HCT116 (cell line): ENCODE results near the gene FAM171A2. TPM values are rescaled to one million over a fixed set of nuclear protein-coding genes. Genes with fewer than 3 reads are reported as not detected.

Experiments used
- ATAC-seq: fragments of 200-7000 bp; cut with Tn5 transposase; 2 replicates; pipeline ENCODE4 v1.9.1; 2020; ENCODE audit warnings: mild to moderate bottlenecking, moderate library complexity
- BruUV-seq: library from RNA; stranded (reverse); fragments of 400-500 nt; replicated peaks from 2 replicates; lab custom pipeline; 2021; lab: Mats Ljungman, UMichigan
- CTCF ChIA-PET: fragments of 300-600 bp; sonication (Branson Sonifier 250); formaldehyde crosslinking; loops from one replicate; lab custom pipeline; 2021; ENCODE audit warnings: antibody characterized with exemption; lab: Charles Lee
- POLR2A ChIA-PET: fragments of 300-600, 350-600 bp; sonication (Branson Sonifier 250); formaldehyde crosslinking; loops from one replicate; lab custom pipeline; 2021; ENCODE audit warnings: antibody characterized with exemption; lab: Charles Lee
- RAD21 ChIA-PET, 2 experiments: fragments of 300-600 bp; sonication (Branson Sonifier 250); formaldehyde crosslinking; loops; one replicate each; lab custom pipeline; 2023; ENCODE audit warnings: low total read pairs in 2 of 2; ENCODE audit not compliant: uncharacterized antibody in 2 of 2, unreplicated experiment in 2 of 2, low non-redundant PET in 1 of 2; lab: Charles Lee
- DNase-seq: peaks from one replicate; pipeline ENCODE4 v3.0.0-alpha.2; 2010; ENCODE audit warnings: low read depth, low spot score
- H2AFZ ChIP-seq: fragments of 200-600 bp; shearing (Covaris generic), sonication (generic); 2 replicates; pipeline ENCODE4 v1.6.1; 2017; ENCODE audit warnings: low read depth, mixed run types, mixed read lengths, antibody characterized with exemption, low read length; ENCODE audit not compliant: poor library complexity, severe bottlenecking
- H3K27ac ChIP-seq: 2 replicates; pipeline ENCODE4 v1.5.1; 2012; ENCODE audit warnings: low read depth, low read length
- H3K27me3 ChIP-seq: fragments of 200-600 bp; sonication (generic); 2 replicates; pipeline ENCODE4 v1.6.1; 2016; ENCODE audit warnings: mixed run types, low read length, mixed read lengths; ENCODE audit not compliant: insufficient read depth
- H3K36me3 ChIP-seq, 2 experiments: fragments of 200-500 bp in 1 of 2; fragments of 200-600 bp in 1 of 2; sonication (Bioruptor generic) in 1 of 2; sonication (generic) in 1 of 2; 2 replicates each; pipeline versions ENCODE4 v1.5.1 to v1.6.1; 2014 to 2016; ENCODE audit warnings: low read length in 2 of 2, inconsistent platforms in 1 of 2, mixed read lengths in 1 of 2, mixed run types in 1 of 2; ENCODE audit not compliant: insufficient read depth in 2 of 2, control insufficient read depth in 1 of 2
- H3K4me1 ChIP-seq, 2 experiments: fragments of 200-600 bp in 1 of 2; sonication (generic) in 1 of 2; 2 replicates each; pipeline versions ENCODE4 v1.5.1 to v1.6.1; 2012 to 2017; ENCODE audit warnings: low read length in 2 of 2, inconsistent platforms in 1 of 2, mild to moderate bottlenecking in 1 of 2, mixed read lengths in 1 of 2, mixed run types in 1 of 2, moderate library complexity in 1 of 2; ENCODE audit not compliant: insufficient read depth in 2 of 2, control insufficient read depth in 1 of 2
- H3K4me2 ChIP-seq: fragments of 200-600 bp; sonication (generic); 2 replicates; pipeline ENCODE4 v1.6.1; 2017; ENCODE audit warnings: mixed run types, low read length, mixed read lengths
- H3K4me3 ChIP-seq, 2 experiments: fragments of 200-600 bp in 1 of 2; sonication (generic) in 1 of 2; replicated peaks in 1 of 2; 2 replicates each; pipeline ENCODE4 v1.5.1; 2011 to 2016; ENCODE audit warnings: low read length in 2 of 2, control low read depth in 1 of 2, low read depth in 1 of 2, mild to moderate bottlenecking in 1 of 2, mixed read lengths in 1 of 2, mixed run types in 1 of 2
- H3K79me2 ChIP-seq: fragments of 200-600 bp; sonication (generic); 2 replicates; pipeline ENCODE4 v1.6.1; 2017; ENCODE audit warnings: mild to moderate bottlenecking, mixed run types, low read length, moderate library complexity, mixed read lengths; ENCODE audit not compliant: insufficient read depth
- H3K9ac ChIP-seq: fragments of 200-600 bp; sonication (generic); 2 replicates; pipeline ENCODE4 v1.6.1; 2016; ENCODE audit warnings: low read length, mixed read lengths
- H3K9me2 ChIP-seq: fragments of 200-600 bp; sonication (generic), shearing (Covaris generic); 2 replicates; pipeline ENCODE4 v1.6.1; 2017; ENCODE audit warnings: mixed run types, mild to moderate bottlenecking, moderate library complexity; ENCODE audit not compliant: insufficient read depth
- H3K9me3 ChIP-seq, 2 experiments: fragments of 200-500 bp in 1 of 2; fragments of 200-600 bp in 1 of 2; sonication (Bioruptor generic) in 1 of 2; sonication (generic) in 1 of 2; 2 replicates each; pipeline ENCODE4 v1.6.1; 2014 to 2017; ENCODE audit warnings: low read length in 2 of 2, mixed read lengths in 2 of 2, inconsistent platforms in 1 of 2, low read depth in 1 of 2, mild to moderate bottlenecking in 1 of 2, mixed run types in 1 of 2, moderate library complexity in 1 of 2; ENCODE audit not compliant: control insufficient read depth in 1 of 2, insufficient read depth in 1 of 2
- H4K20me1 ChIP-seq: fragments of 200-600 bp; sonication (generic), shearing (Covaris generic); 2 replicates; pipeline ENCODE4 v1.6.1; 2017; ENCODE audit warnings: mixed run types, mild to moderate bottlenecking, moderate library complexity; ENCODE audit not compliant: insufficient read depth
- EZH2 ChIP-seq: fragments of 200-600 bp; sonication (generic); IDR thresholded peaks from 2 replicates; pipeline ENCODE4 v1.6.1; 2017; ENCODE audit warnings: antibody characterized with exemption, mixed run types
- MAX ChIP-seq: IDR thresholded peaks from 2 replicates; pipeline ENCODE4 v1.6.1; 2012
- REST ChIP-seq: IDR thresholded peaks from 2 replicates; pipeline ENCODE4 v1.6.1; 2012; ENCODE audit warnings: low read depth
- intact Hi-C: fragments of 100-400 bp; cut with micrococcal nuclease; formaldehyde crosslinking; loops from 2 replicates; pipeline ENCODE4 v1.10.0; 2022
- total RNA-seq: library from RNA; stranded (reverse); gene quantifications from one replicate; pipeline ENCODE4 v1.2.1, GENCODE V29; 2021; ENCODE audit not compliant: unreplicated experiment

FAM171A2 gene
- total RNA-seq, 1 experiment from 2014 or later = 18.0 TPM

- RAD21 ChIA-PET = no interaction called here
- intact Hi-C loops = no loop called here
Measured at GRCh38 chr17:44321246-44322120, 42.2 kb downstream of the FAM171A2 start.

More at GRCh38 chr17:44321246-44322120, 42.2 kb downstream of the FAM171A2 start:
- H3K36me3 ChIP-seq = peaks cover 19 to 33% of the 10 kb centered on the region in 2 experiments; a peak in 3 of 4 replicates
- CTCF ChIA-PET = no interaction called here
- H3K4me1 ChIP-seq = peaks cover 0 to 21% of the 10 kb centered on the region in 2 experiments; a peak in 2 of 4 replicates
- no peaks in the 10 kb centered on the region for H3K9me3 ChIP-seq
- ATAC-seq (no peak), DNase-seq (no peak)
- H3K27ac ChIP-seq = no peak overlapping the region
- no TSS peak for BruUV-seq
- TF ChIP-seq REST (no peak), MAX (no peak), EZH2 (no peak)
- H2AFZ ChIP-seq = no peak overlapping the region
- no peaks in the 10 kb centered on the region for H3K27me3 ChIP-seq
- H3K4me3 ChIP-seq = no peak overlapping the region
- H3K4me2 ChIP-seq = no peak overlapping the region
- no peaks in the 10 kb centered on the region for H3K9me2 ChIP-seq
- POLR2A ChIA-PET = no interaction called here
- H3K79me2 ChIP-seq = peaks cover 55% of the 10 kb centered on the region
- no peaks in the 10 kb centered on the region for H4K20me1 ChIP-seq
- no peak overlapping the region for H3K9ac ChIP-seq
